Stimulated activated naive CD8-positive, alpha-beta T cell treated with anti-CD3 and anti-CD28 coated beads, Interleukin-15, Interleukin-2, amounts not matched to agents 100 ng/mL and 50 ng/mL, for 24 hours (primary cell): ENCODE data around the gene PTPN13.

Source experiments
- H3K27ac Mint-ChIP-seq: one replicate; pipeline ENCODE4 v1.8.0; 2021; ENCODE audit warnings: mild to moderate bottlenecking, mixed read lengths
- H3K27me3 Mint-ChIP-seq: one replicate; pipeline ENCODE4 v1.8.0; 2021; ENCODE audit warnings: mixed read lengths
- H3K36me3 Mint-ChIP-seq: one replicate; pipeline ENCODE4 v1.8.0; 2021; ENCODE audit warnings: low read depth, mixed read lengths
- H3K4me1 Mint-ChIP-seq: one replicate; pipeline ENCODE4 v1.8.0; 2021; ENCODE audit warnings: low read depth, mixed read lengths
- H3K4me3 Mint-ChIP-seq: one replicate; pipeline ENCODE4 v1.8.0; 2021; ENCODE audit warnings: mild to moderate bottlenecking, mixed read lengths
- H3K9me3 Mint-ChIP-seq: one replicate; pipeline ENCODE4 v1.8.0; 2021; ENCODE audit warnings: mixed read lengths

Gene PTPN13

DNA sequence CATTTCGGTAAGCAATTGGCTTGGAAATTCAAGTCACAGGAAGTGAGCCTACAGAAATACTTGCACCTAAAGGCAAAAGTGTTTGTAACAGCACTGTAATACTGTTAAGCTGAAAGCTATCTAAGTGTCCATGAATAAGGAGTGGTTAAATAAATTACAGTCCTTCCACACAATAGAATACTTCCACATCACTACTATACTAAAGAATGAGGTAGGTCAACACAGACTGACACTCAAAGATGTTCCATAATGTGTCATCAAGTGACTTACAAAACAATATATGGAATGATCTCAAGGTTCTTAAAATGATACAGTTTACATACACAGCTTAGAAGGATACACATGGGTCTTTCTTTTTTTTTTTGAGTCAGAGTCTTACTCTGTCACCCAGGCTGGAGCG is 228.0 kb downstream of the PTPN13 start:
- no peaks in the 10 kb centered on the region for H3K27me3 Mint-ChIP-seq
- no peak overlapping the region for H3K27ac Mint-ChIP-seq
- no peaks in the 10 kb centered on the region for H3K36me3 Mint-ChIP-seq
- H3K9me3 Mint-ChIP-seq: no peaks in the 10 kb centered on the region
- H3K4me3 Mint-ChIP-seq: no peak overlapping the region
- no peaks in the 10 kb centered on the region for H3K4me1 Mint-ChIP-seq

DNA sequence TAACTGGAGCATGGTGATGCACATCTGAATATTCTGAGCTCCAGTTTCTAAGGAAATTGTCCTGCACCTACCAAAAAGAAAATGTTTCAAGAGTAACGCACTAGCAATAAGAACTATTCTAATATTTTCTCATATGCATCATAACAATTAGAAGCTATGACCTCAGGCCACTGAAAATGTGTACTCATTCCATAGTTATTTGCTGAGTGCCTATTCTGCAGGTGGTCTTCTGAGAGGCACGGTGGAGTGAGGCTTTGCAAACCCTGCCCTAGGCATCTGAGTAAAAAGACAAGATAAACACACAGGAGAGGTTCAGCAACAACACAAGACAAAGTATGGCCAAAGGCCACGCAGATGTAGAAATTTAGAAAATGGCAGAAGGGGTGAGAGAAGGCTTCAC is 231.4 kb downstream of the PTPN13 start:
- Mint-ChIP-seq H3K9me3 (no peaks in the 10 kb centered on the region), H3K27me3 (no peaks in the 10 kb centered on the region), H3K36me3 (no peaks in the 10 kb centered on the region), H3K27ac (no peak overlapping the region), H3K4me3 (no peak overlapping the region), H3K4me1 (no peaks in the 10 kb centered on the region)

DNA sequence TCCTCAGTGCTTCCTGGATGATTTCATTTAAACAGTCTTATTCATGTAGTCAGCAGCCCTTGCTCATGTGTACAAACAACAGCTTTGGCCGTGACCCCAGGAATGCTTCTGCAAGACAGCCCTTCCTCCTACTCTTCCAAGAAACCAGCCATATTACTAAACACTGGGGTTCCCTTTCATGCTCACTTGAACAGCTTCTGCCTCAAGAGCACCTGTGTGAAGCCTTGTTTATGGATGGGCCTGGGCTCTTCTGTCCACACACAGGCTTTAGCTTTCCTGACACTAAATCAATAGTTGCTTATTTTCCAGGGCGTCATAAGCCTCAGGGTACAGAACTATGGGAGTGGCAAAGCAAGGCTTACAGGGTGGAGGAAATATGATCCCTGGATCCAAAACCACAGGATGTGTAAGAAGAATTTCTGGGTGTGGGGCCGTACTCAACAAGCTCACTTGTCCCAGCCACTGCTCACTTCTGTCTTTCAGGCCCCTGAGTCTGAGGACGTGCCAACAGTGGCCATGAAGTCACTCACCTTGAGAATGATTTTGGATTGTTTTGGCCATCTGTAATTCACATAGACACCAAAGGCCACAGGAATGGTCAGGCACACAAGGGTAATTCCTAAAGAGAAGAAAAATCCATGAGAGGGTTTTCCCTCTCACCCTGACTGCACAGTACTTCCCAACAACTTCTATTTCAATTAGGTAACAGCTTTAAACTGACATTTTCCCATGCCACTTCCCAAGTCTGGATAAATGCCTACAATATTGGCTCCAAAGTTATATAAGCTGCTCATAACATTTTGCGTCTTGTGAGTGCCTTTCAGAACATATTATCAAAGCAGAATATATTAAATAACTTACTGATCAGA is 237.4 kb downstream of the PTPN13 start:
- Mint-ChIP-seq H3K27ac (no peak overlapping the region), H3K4me3 (no peak overlapping the region), H3K36me3 (no peaks in the 10 kb centered on the region), H3K9me3 (no peaks in the 10 kb centered on the region), H3K27me3 (no peaks in the 10 kb centered on the region), H3K4me1 (no peaks in the 10 kb centered on the region)

DNA sequence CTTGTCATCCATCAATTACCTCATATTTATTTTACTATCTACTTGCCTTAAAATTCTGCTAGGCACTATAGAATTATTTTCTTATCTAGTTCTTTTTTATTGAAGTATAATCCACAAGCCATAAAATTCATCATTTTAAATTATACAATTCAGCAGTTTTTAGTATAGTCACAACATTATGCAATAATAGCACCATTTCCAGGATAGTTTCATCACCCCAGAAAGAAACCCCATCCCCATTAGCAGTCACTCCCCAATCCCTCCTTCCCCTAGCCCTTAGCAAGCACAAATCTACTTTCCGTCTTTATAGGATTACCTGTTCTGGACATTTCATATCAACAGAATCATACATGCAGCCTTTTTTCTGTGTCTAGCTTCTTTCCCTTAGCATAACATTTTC is 239.5 kb downstream of the PTPN13 start:
- H3K4me1 Mint-ChIP-seq: no peaks in the 10 kb centered on the region
- no peaks in the 10 kb centered on the region for H3K36me3 Mint-ChIP-seq
- no peak overlapping the region for H3K4me3 Mint-ChIP-seq
- no peaks in the 10 kb centered on the region for H3K9me3 Mint-ChIP-seq
- no peak overlapping the region for H3K27ac Mint-ChIP-seq
- no peaks in the 10 kb centered on the region for H3K27me3 Mint-ChIP-seq

DNA sequence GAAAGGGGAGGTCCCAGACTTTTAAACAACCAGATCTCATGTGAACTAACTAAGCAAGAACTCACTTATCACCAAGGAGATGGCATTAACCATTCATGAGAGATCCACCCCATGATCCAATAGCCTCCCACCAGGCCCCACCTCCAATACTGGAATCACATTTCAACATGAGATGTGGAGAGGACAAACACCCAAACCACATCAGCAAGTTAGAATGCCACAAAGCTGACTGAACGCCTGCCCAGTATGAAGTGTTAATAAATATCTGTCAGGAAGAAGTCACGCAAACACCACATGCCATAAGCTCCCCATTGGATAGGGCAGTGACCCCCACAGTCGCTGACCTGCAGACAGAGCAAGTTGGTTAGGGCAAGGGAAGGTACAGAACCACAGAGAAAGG is 240.8 kb downstream of the PTPN13 start:
- H3K4me1 Mint-ChIP-seq: no peaks in the 10 kb centered on the region
- no peaks in the 10 kb centered on the region for H3K9me3 Mint-ChIP-seq
- no peaks in the 10 kb centered on the region for H3K27me3 Mint-ChIP-seq
- no peak overlapping the region for H3K4me3 Mint-ChIP-seq
- no peak overlapping the region for H3K27ac Mint-ChIP-seq
- H3K36me3 Mint-ChIP-seq: no peaks in the 10 kb centered on the region

DNA sequence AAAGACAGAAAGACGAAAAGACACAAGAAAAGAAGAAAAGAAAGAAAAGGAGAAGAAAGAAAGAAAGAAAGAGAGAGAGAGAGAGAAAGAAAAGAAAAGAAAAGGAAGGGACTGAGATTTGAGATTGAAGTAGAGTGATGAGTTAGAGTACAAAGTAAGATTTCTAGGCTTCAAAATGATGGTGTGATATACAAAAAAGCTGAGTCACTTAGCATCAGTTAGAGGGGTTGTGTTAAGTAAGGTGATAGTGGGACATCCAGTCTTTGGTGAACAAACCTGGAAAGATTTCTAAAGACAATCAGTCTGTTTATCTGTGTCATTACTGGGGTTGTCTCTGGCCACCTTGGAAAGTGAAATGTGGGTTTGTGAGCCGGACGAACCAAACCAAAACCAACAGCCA is 241.6 kb downstream of the PTPN13 start:
- no peak overlapping the region for H3K27ac Mint-ChIP-seq
- H3K36me3 Mint-ChIP-seq: no peaks in the 10 kb centered on the region
- no peaks in the 10 kb centered on the region for H3K9me3 Mint-ChIP-seq

DNA sequence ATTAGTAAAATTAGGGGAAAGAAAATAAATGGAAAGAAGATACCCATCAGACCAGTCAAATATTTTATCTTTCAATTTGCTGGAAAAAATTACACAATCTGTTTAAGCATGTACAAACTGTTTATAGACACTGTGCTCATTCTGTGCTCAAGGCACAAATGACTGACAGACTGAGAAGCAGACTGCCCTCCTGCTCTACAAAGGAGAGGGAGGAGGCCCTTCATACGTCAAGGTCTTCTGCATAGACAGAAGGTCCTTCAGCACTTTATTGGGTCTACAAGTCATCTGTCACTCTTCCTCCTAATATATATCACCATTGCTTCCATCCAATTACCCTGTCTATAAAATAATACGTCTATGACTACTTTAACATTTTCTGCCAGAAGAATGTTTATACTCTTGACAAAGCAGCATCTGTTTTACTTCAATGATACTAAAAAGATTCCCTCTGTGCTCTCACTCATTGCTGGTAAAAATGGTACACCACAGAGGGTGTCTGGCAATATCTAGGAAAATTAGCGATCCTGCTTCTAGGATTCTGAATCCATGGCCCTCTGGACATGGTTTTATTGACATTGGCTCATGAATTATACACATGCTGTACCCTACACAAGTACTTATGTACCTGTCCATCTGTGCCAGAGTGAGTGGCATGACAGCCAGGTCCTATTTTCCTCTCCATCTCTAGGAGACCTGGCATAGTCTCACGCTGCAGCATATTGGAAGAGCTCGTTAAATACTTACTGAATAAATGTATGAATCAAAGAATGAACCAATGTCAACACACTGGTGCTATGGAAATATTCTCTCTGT is 243.8 kb downstream of the PTPN13 start:
- H3K4me3 Mint-ChIP-seq: no peak overlapping the region
- H3K4me1 Mint-ChIP-seq: no peaks in the 10 kb centered on the region
- no peaks in the 10 kb centered on the region for H3K36me3 Mint-ChIP-seq
- H3K27me3 Mint-ChIP-seq: no peaks in the 10 kb centered on the region
- no peak overlapping the region for H3K27ac Mint-ChIP-seq
- no peaks in the 10 kb centered on the region for H3K9me3 Mint-ChIP-seq

More for the DNA sequence above, 241.6 kb downstream of the PTPN13 start:
- H3K4me3 Mint-ChIP-seq: no peak overlapping the region
- no peaks in the 10 kb centered on the region for H3K4me1 Mint-ChIP-seq
- H3K27me3 Mint-ChIP-seq: no peaks in the 10 kb centered on the region

DNA sequence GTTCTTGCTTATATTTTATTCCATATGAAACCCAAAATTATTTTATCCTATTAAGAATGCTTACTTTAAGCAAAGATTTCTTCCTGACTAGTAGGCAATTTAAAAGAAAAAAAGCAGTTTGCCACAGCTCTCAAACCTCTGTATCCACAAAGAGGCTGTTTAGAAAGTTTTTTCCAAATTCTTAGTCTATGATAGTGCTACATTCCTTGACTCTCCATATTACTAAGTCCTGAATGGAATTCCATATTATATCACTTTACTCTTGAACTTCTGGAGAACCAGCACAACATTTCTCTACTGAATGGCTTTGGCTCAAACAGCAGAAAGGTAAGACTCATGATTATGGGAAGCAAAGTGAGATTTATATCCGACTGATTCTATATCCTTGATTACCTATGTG is 246.7 kb downstream of the PTPN13 start:
- Mint-ChIP-seq H3K4me1 (no peaks in the 10 kb centered on the region), H3K27ac (no peak overlapping the region), H3K27me3 (no peaks in the 10 kb centered on the region), H3K9me3 (no peaks in the 10 kb centered on the region), H3K4me3 (no peak overlapping the region), H3K36me3 (no peaks in the 10 kb centered on the region)

DNA sequence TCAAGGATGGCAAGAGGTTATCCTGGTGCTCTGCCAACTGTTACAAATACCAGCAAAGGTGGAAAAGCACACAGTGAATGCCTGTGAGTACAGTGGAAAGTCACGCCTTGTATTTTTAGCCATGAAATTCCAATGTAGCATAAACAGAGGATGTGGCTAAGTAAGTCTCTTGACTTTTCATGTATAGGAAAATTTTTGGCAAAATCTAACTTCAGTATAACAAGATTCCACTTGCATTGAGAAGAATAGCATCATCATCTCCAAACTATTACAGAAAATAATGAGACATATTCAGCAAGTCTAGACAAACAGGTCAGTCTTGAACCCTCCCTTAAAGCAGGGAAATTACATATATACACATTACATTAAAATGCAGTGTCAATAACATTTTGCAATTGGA is 247.2 kb downstream of the PTPN13 start:
- no peaks in the 10 kb centered on the region for H3K4me1 Mint-ChIP-seq
- H3K4me3 Mint-ChIP-seq: no peak overlapping the region
- H3K9me3 Mint-ChIP-seq: no peaks in the 10 kb centered on the region
- H3K27ac Mint-ChIP-seq: no peak overlapping the region
- no peaks in the 10 kb centered on the region for H3K36me3 Mint-ChIP-seq
- no peaks in the 10 kb centered on the region for H3K27me3 Mint-ChIP-seq

DNA sequence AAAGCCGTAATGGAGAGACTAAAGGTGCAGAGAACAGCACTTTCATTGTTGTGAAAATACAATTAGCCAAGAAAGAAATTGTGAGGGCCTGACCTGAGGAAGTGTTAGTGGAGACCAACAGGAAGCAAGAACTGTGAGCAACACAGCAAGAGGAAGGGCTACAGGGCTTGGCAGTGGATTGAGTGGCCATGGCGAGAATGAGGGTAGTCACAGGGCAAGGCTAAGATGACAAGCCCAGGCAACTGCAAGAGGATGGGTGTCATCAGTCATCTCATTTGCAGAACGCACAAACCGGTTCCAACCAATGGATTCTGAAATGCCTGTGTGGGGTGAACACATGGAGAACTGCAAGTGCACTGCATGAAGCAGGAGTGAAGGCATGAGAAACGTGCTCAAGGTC is 251.5 kb downstream of the PTPN13 start:
- no peak overlapping the region for H3K27ac Mint-ChIP-seq
- H3K9me3 Mint-ChIP-seq: no peaks in the 10 kb centered on the region
- no peaks in the 10 kb centered on the region for H3K36me3 Mint-ChIP-seq
- H3K4me3 Mint-ChIP-seq: no peak overlapping the region
- no peaks in the 10 kb centered on the region for H3K4me1 Mint-ChIP-seq
- H3K27me3 Mint-ChIP-seq: peaks cover 3% of the 10 kb centered on the region

DNA sequence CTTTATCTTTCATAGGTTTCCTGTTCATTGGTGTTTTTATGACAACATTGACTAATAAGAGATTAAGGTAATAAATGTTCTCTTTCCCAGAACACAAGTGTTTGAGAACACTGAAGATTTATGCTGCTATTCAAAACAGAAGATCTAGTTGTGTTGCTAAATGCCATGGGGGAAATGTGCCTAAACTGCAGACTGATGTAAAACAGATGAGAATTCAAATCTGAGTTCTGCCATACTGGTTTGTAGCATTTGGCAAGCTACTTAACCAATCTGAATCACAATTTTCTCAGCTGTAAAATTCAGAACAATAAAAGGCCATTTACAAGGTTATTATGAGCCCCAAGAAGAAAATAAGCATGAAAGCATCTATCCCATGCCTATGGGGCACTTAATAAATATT is 252.8 kb downstream of the PTPN13 start:
- H3K36me3 Mint-ChIP-seq: no peaks in the 10 kb centered on the region
- no peaks in the 10 kb centered on the region for H3K9me3 Mint-ChIP-seq
- no peak overlapping the region for H3K4me3 Mint-ChIP-seq
- H3K27ac Mint-ChIP-seq: no peak overlapping the region
- peaks cover 3% of the 10 kb centered on the region for H3K27me3 Mint-ChIP-seq
- H3K4me1 Mint-ChIP-seq: no peaks in the 10 kb centered on the region

DNA sequence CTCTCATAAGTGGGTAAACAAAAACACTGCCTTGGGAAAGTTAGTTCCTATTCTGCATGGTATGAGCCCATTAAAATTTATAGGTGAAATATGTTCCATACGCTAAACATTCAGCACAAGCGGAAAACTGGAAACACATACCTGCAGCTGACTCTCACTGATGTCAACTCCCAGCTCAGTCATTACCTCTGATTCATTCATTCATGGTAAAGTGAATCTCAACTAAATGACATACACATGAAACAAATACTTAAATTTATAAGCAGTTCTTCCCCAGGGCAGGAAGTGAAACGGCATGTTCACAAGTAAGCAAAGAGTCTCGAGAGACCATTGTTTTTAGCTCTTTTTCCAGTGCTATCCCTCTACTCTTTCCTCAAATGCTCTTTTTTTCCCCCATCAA is 253.5 kb downstream of the PTPN13 start:
- no peaks in the 10 kb centered on the region for H3K4me1 Mint-ChIP-seq
- no peaks in the 10 kb centered on the region for H3K36me3 Mint-ChIP-seq
- peaks cover 3% of the 10 kb centered on the region for H3K27me3 Mint-ChIP-seq
- no peak overlapping the region for H3K4me3 Mint-ChIP-seq
- H3K27ac Mint-ChIP-seq: no peak overlapping the region
- no peaks in the 10 kb centered on the region for H3K9me3 Mint-ChIP-seq

DNA sequence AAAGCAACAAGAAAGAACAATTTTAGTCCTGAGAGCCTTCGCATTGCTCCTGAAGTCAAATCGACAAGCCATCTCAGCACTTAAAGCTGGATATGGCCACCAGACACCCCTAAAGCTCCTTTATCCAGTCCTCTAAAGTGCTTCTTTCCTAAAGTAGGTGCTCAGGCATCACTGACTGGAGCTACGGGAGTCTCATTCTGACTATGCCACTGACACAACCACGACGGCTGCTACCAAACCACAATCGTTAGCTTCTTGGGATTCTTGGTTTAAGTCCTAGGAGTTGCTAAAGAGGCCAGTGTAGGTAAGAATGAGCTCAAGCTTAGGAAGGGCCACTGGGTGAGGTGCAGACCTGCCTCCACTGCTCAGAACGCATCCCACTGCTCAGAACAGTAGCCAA is 254.0 kb downstream of the PTPN13 start:
- no peak overlapping the region for H3K4me3 Mint-ChIP-seq

DNA sequence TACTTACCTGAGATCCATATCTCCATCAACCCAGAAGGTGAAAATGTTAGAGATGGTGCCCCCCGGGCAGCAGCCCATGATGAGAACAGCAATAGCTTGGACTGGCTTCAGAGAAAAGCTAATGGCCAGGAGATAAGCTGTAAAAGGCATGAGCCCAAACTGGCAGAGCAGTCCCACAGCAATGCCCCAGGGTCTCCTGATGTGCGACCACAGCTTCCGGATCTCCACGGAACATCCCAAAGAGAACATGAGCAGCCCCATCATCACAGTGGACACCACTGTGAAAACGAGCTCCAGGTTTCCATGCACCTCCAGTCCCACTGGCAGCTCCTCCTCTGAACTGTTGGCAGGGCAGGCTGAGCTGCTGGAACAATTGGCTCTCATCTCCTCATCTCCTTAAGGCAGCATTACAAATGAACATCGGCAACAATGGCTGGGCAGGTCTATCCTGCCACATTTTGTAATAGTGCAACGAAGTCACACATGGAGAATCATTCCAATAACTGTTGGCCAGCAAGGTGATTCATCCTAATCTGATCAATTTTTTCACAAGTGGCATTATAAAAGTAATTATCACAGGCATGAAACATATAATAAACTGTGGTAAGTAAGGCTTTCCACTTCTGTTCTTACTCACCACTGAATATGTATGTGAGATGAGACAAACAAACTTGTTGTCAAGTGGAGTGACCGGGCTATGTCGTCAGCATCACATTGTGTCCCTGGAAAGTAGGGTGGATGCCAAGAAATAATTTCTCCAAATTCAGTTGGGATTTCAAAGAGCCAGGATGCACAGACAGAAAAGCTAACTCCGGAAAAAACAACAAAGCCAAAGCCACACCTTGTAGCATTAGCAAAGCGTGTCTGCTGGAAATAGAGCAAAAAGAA is 254.9 kb downstream of the PTPN13 start, which contains the start of gene SLC10A6:
Gene SLC10A6, minus strand, starts transcription at position 653 of the 888 bp plus-strand sequence. Its CDS starts 269 bp downstream, at position 384.
- H3K4me1 Mint-ChIP-seq: no peaks in the 10 kb centered on the region
- H3K27me3 Mint-ChIP-seq: peaks cover 3% of the 10 kb centered on the region
- H3K4me3 Mint-ChIP-seq: no peak within 1 kb of the TSS
- no peaks in the 10 kb centered on the region for H3K36me3 Mint-ChIP-seq
- H3K27ac Mint-ChIP-seq: no peak within 1 kb of the TSS
- H3K9me3 Mint-ChIP-seq: no peaks in the 10 kb centered on the region

More for the DNA sequence above, 254.0 kb downstream of the PTPN13 start:
- Mint-ChIP-seq H3K4me1 (no peaks in the 10 kb centered on the region), H3K9me3 (no peaks in the 10 kb centered on the region), H3K27me3 (peaks cover 3% of the 10 kb centered on the region), H3K36me3 (no peaks in the 10 kb centered on the region), H3K27ac (no peak overlapping the region)
